B cell (primary cell): ENCODE data around the gene OLFM2.

Experiments
- CTCF ChIP-seq: fragments of 200-600 bp; IDR thresholded peaks from one replicate; pipeline ENCODE4 v1.8.0; 2022; ENCODE audit warnings: antibody characterized with exemption, mild to moderate bottlenecking
- EZH2 ChIP-seq: IDR thresholded peaks from 2 replicates; pipeline ENCODE4 v1.6.1; 2012; ENCODE audit warnings: borderline replicate concordance, low read depth, mild to moderate bottlenecking, moderate library complexity, low read length; ENCODE audit not compliant: insufficient read depth, poor library complexity, severe bottlenecking

- no peak for TF ChIP-seq CTCF
- no peak for TF ChIP-seq EZH2
Measured at GRCh38 chr19:9849791-9850190, 86.5 kb downstream of the OLFM2 start.
